ENCODE results near the gene LTC4S.

DNA sequence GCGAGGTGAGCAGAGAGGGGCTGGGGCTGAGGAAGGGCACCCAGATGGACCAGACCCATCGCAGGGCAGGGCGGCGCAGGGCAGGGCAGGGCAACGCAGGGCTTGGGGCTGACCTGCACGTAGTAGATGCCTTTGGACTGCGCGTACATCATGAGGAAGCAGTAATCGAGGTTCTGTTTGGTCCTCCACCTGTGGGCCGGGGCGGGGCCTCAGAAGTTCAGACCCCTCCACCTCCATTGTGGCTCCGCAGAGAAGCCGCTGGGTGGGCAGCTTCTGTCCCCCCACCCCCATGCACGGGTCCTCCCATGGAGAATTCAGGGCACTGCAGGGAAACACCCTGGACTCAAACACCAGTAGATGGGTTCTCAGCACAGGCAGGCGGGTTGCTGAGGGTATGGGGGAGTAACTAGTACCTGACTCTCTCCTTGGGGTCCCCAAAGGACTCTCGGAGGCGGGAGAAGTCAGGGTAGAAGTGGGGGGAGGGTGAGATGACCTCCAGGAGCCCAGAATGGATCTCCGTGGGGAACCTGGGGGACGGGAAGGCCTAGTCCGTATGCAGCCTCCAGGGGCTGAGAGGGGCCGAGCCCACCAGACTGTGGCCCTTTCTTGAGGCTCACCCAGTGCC is 6.4 kb downstream of the LTC4S start:
- TF ChIP-seq, protein P1, sequence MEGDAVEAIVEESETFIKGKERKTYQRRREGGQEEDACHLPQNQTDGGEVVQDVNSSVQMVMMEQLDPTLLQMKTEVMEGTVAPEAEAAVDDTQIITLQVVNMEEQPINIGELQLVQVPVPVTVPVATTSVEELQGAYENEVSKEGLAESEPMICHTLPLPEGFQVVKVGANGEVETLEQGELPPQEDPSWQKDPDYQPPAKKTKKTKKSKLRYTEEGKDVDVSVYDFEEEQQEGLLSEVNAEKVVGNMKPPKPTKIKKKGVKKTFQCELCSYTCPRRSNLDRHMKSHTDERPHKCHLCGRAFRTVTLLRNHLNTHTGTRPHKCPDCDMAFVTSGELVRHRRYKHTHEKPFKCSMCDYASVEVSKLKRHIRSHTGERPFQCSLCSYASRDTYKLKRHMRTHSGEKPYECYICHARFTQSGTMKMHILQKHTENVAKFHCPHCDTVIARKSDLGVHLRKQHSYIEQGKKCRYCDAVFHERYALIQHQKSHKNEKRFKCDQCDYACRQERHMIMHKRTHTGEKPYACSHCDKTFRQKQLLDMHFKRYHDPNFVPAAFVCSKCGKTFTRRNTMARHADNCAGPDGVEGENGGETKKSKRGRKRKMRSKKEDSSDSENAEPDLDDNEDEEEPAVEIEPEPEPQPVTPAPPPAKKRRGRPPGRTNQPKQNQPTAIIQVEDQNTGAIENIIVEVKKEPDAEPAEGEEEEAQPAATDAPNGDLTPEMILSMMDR (IDR thresholded peaks at IDR 0.05), result no peak
- TF ChIP-seq POLR2A (IDR thresholded peaks at IDR 0.05) (no peak), POLR2AphosphoS5 (IDR thresholded peaks at IDR 0.05) (no peak), EP300 (IDR thresholded peaks at IDR 0.05) (no peak)

Measured in stomach (tissue), 4 donors.